Measurements from ENCODE around the gene CPT1B. TPM values are rescaled to one million over a fixed set of nuclear protein-coding genes. Genes with fewer than 3 reads are reported as not detected.

Gene CPT1B
- total and polyA plus RNA-seq, 2 of the 4 experiments (the other 2 are of a cell fraction), result 0.36 to 1.8 TPM

- no peak overlapping the region for H3K14ac ChIP-seq (replicated peaks; ENCODE audit: low read depth, low read length)
- 0 out of 2 replicates have a peak, but pooled peaks cover 2% of the 10 kb centered on the region for H3K9me1 ChIP-seq (ENCODE audit: insufficient read depth, low read length)
- H3K4ac ChIP-seq (ENCODE audit: low read depth, low read length), result no peak overlapping the region
- DNase-seq (no peak), ATAC-seq (ENCODE audit: low read depth) (no peak)
- WGBS, 2 experiments (ENCODE audit: extremely low coverage in 2 of 2, insufficient read length in 1 of 2), result 93% methylated on average over 3 of the region's 26 CpGs; no CpG with 5 or more reads in 1 of the 2 experiments
- no peak overlapping the region for H4K5ac ChIP-seq (ENCODE audit: low read depth, low read length)
- H2BK5ac ChIP-seq (ENCODE audit: low read depth, low read length, poor library complexity, severe bottlenecking), result no peak overlapping the region
- no peaks in the 10 kb centered on the region for H3K79me1 ChIP-seq (ENCODE audit: low read depth in 1 of 2, low read length in 2 of 2)
- no peaks in the 10 kb centered on the region for H3K27me3 ChIP-seq (ENCODE audit: control insufficient read depth, insufficient read depth, low read length)
- no peak overlapping the region for H2BK120ac ChIP-seq (ENCODE audit: low read depth, low read length)
- ChIA-PET CTCF (interaction anchor here (1.4 kb wide), 1 partner anchor 11 kb away, joined by 5 read pairs; the partner anchor contains the start of gene SYCE3), POLR2A (ENCODE audit: unreplicated experiment) (no interaction called here)
- H3K27ac ChIP-seq (ENCODE audit: insufficient read depth, low read length), result no peak overlapping the region
- H3K4me1 ChIP-seq (ENCODE audit: control insufficient read depth, insufficient read depth, low read length), result peaks cover 7% of the 10 kb centered on the region
- no peaks in the 10 kb centered on the region for H4K20me1 ChIP-seq (ENCODE audit: insufficient read depth, low read length)
- TF ChIP-seq BHLHE40 (IDR thresholded peaks at IDR 0.05; ENCODE audit: low read depth, low read length), result no peak
- no peak for TF ChIP-seq RCOR1 (IDR thresholded peaks at IDR 0.05; ENCODE audit: insufficient replicate concordance, low read length)
- TF ChIP-seq POLR2A (IDR thresholded peaks at IDR 0.05; ENCODE audit: low read depth, low read length), result no peak
- no peak for TF ChIP-seq RAD21 (IDR thresholded peaks at IDR 0.05; ENCODE audit: low read length)
- TF ChIP-seq CEBPB (IDR thresholded peaks at IDR 0.05; ENCODE audit: low read depth, low read length), result no peak
- no peak for TF ChIP-seq RFX5 (IDR thresholded peaks at IDR 0.05; ENCODE audit: low read depth, low read length)
- TF ChIP-seq MAZ (IDR thresholded peaks at IDR 0.05; ENCODE audit: borderline replicate concordance, low read depth, low read length), result no peak
- no peak for TF ChIP-seq MXI1 (IDR thresholded peaks at IDR 0.05; ENCODE audit: borderline replicate concordance, low read depth, low read length)
- no peak overlapping the region for H3K18ac ChIP-seq (ENCODE audit: low read depth, low read length)
- H2BK20ac ChIP-seq (ENCODE audit: low read depth, low read length), result no peak overlapping the region
- no peak overlapping the region for H2AFZ ChIP-seq (replicated peaks; ENCODE audit: low read length, poor library complexity)
- in situ Hi-C loops (cut with MboI; ENCODE audit: low sequenced_read_pairs), result no loop called here
- H3K9me3 ChIP-seq (ENCODE audit: control insufficient read depth, insufficient read depth, low read length), result no peaks in the 10 kb centered on the region
- intact Hi-C loops (cut with micrococcal nuclease), result no loop called here
- H4K8ac ChIP-seq (ENCODE audit: low read depth in 2 of 2, low read length in 2 of 2), result no peak overlapping the region
- peak overlapping the region; percentile 35 for H2AK9ac ChIP-seq (replicated peaks; ENCODE audit: low read depth, low read length, poor library complexity)
- no peak overlapping the region for H3K9ac ChIP-seq (ENCODE audit: low read depth, low read length)
- BruUV-seq (replicated peaks), result no TSS peak
- no peak overlapping the region for H3K23ac ChIP-seq (ENCODE audit: low read depth, low read length)
- H2BK15ac ChIP-seq (ENCODE audit: low read depth, low read length), result no peak overlapping the region
- no peak overlapping the region for H3K4me3 ChIP-seq (ENCODE audit: insufficient read depth, low read depth, low read length)
- H3K36me3 ChIP-seq (ENCODE audit: control insufficient read depth, insufficient read depth, low read length), result no peaks in the 10 kb centered on the region; the same call in 1 of the 2 replicates
- no peak overlapping the region for H3K56ac ChIP-seq (ENCODE audit: extremely low read depth, insufficient read depth, low read length)
- no peak overlapping the region for H4K91ac ChIP-seq (ENCODE audit: insufficient read depth, low read depth, low read length)
- no peak overlapping the region for H3K4me2 ChIP-seq (ENCODE audit: low read depth, low read length)
- dilution Hi-C loops (cut with HindIII; ENCODE audit: low sequenced_read_pairs, unreplicated experiment), result no loop called here
- no peak overlapping the region for H2AK5ac ChIP-seq (ENCODE audit: low read depth, low read length)
These were observed 4.5 kb downstream of the CPT1B start for GRCh38 chr22:50573491-50574382.

Data from IMR-90 (cell line).